Activated CD4-positive, alpha-beta T cell treated with anti-CD3 and anti-CD28 coated beads, Interleukin-2, Interleukin-6, amounts not matched to agents 100 ng/mL and 50 ng/mL, durations not matched to agents 16 hours and 8 hours (primary cell): Measurements from ENCODE around the gene ABCC8.

Experiments
- DNase-seq: peaks from one replicate; pipeline ENCODE4 v3.0.0-alpha.2; 2020

The ABCC8 gene

DNA sequence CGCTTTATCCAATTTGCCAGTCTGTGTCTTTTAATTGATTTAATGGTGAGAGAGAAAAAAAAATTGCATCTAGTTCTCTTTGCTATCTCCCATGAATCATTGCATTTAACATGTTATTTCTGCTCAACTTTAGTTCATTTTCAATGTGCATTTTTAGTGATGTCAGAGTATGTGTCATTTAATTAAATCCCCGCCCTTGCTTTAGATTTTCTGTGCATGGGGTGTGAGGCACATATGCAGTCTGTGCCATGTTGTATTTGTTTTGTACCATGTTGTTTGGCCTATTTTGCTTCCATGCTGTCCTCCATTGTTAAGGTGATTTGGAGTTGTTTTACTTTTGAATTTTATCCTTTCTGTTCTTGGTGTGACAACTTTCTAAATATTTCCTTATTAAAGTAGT is 133.4 kb downstream of the ABCC8 start:
- no peak for DNase-seq
